ENCODE results near the gene TMEM220. TPM values are rescaled to one million over a fixed set of nuclear protein-coding genes. Genes with fewer than 3 reads are reported as not detected.

Gene TMEM220
- total RNA-seq, 1 experiment from 2014 or later: 4.0 TPM

DNA sequence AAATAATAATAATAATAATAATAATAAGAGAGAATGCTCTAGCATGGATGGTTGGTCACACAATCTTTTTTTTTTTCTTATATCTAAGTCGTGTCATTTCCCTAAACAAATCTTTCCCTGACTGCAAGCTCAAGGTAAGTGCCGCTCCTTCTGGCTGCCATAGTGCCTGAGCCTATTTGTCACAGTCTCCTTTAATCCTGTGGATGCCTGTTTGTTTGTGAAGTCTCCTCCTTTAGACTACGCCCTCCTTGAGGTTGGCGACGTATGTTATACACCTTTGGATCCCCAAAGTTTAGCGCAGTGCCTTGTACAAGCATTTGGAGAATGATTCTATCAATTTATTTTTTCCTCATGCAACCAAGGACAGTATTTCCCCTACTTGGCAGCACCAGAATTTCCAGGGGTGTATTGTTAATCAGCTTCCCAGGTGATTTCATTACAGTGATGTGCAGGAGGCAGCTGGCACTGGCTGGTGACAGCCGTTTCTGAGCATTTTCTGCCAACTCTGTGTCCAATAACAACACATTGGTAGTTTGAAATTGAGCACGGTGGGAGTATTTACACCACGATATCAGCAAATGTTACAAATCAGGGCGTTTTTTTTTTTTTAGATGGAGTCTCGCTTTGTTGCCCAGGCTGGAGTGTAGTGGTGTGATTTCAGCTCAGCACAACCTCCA lies 47.4 kb upstream of the TMEM220 start (continued):
- no peak for TF ChIP-seq ATF6 (CRISPR knock-in tag; IDR thresholded peaks at IDR 0.05)
- no peak for TF ChIP-seq ETV6 (CRISPR knock-in tag; IDR thresholded peaks at IDR 0.05)
- no peak for TF ChIP-seq ZNF219 (CRISPR knock-in tag; IDR thresholded peaks at IDR 0.05; ENCODE audit: borderline replicate concordance)
- TF ChIP-seq, protein P1, sequence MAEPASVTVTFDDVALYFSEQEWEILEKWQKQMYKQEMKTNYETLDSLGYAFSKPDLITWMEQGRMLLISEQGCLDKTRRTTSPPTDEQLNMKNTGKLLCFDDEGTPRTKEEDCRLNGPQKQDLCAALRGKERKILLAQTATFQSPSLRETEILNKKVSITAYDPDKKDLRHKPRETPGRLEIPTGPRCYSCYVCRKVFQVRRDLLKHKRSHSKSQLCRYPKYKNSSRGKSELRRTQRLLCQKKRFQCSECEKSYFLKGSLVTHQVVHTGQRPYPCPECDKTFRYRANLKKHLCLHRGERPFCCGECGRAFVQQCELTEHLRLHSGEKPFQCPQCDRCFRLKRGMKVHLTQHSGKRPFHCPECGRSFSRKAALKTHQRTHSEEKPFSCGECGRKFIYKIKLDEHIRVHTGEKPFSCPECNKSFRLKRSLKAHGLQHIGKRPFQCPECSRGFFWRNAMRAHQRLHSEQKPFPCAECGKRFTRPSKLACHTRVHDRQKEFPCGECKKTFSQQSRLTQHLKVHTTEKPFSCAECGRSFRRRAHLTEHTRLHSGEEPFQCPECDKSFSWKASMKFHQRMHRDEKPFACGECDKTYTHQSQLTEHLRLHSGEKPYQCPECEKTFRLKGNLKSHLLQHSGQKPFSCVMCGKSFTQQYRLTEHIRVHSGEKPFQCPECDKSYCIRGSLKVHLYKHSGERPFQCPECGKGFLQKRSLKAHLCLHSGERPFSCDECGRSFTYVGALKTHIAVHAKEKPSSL (CRISPR knock-in tag; conservative IDR thresholded peaks at IDR 0.05): no peak
- TF ChIP-seq, protein P2, sequence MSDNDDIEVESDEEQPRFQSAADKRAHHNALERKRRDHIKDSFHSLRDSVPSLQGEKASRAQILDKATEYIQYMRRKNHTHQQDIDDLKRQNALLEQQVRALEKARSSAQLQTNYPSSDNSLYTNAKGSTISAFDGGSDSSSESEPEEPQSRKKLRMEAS (CRISPR knock-in tag; IDR thresholded peaks at IDR 0.05): no peak
- TF ChIP-seq NFYB (CRISPR knock-in tag; conservative IDR thresholded peaks at IDR 0.05; ENCODE audit: low read depth): no peak

DNA sequence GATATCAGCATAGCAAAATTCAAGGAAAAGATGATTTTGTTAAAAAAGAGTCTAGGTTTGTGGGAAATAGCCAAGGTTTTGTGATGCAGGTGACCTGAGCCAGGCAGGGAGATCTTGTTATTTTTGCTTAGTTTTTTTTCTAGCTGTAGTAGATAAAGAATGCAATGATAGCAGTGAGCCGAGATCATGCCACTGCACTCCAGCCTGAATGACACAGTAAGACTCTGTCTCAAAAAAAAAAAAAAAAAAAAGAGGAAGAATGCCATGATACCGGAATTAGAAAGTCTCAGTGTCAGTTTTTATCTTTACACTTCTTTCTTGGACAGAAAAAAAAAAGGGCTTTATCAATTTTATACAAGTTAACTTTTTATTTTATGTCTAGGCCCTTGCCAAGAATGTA lies 46.6 kb upstream of the TMEM220 start:
- H3K27me3 Mint-ChIP-seq (ENCODE audit: low read depth): no peaks in the 10 kb centered on the region
- H3K36me3 Mint-ChIP-seq: peaks cover 14% of the 10 kb centered on the region
- peaks cover 13% of the 10 kb centered on the region; the same call in 1 of the 2 replicates for H3K4me1 Mint-ChIP-seq
- DNase-seq (ENCODE audit: low spot score): no peak
- ChIA-PET CTCF (no interaction called here), POLR2A (no interaction called here)
- H3K9me3 Mint-ChIP-seq: peaks cover 25% of the 10 kb centered on the region
- no peak overlapping the region for H3K4me3 Mint-ChIP-seq
- no peak overlapping the region for H3K27ac Mint-ChIP-seq
- ATAC-seq: no peak
- TF ChIP-seq E2F1 (CRISPR knock-in tag; IDR thresholded peaks at IDR 0.05) (no peak), ZNF121 (CRISPR knock-in tag; IDR thresholded peaks at IDR 0.05) (no peak), ATF6 (CRISPR knock-in tag; IDR thresholded peaks at IDR 0.05) (no peak), KAT7 (CRISPR knock-in tag; IDR thresholded peaks at IDR 0.05; ENCODE audit: borderline replicate concordance) (no peak), ZMAT4 (CRISPR knock-in tag; IDR thresholded peaks at IDR 0.05) (no peak), TEAD1 (CRISPR knock-in tag; IDR thresholded peaks at IDR 0.05) (no peak), ESRRA (CRISPR knock-in tag; IDR thresholded peaks at IDR 0.05; ENCODE audit: borderline replicate concordance) (no peak), GRHL2 (CRISPR knock-in tag; IDR thresholded peaks at IDR 0.05; ENCODE audit: insufficient replicate concordance, severe bottlenecking) (no peak), PREB (CRISPR knock-in tag; IDR thresholded peaks at IDR 0.05; ENCODE audit: borderline replicate concordance) (no peak), MXD4 (CRISPR knock-in tag; IDR thresholded peaks at IDR 0.05; ENCODE audit: borderline replicate concordance) (no peak)
- TF ChIP-seq, protein P3, sequence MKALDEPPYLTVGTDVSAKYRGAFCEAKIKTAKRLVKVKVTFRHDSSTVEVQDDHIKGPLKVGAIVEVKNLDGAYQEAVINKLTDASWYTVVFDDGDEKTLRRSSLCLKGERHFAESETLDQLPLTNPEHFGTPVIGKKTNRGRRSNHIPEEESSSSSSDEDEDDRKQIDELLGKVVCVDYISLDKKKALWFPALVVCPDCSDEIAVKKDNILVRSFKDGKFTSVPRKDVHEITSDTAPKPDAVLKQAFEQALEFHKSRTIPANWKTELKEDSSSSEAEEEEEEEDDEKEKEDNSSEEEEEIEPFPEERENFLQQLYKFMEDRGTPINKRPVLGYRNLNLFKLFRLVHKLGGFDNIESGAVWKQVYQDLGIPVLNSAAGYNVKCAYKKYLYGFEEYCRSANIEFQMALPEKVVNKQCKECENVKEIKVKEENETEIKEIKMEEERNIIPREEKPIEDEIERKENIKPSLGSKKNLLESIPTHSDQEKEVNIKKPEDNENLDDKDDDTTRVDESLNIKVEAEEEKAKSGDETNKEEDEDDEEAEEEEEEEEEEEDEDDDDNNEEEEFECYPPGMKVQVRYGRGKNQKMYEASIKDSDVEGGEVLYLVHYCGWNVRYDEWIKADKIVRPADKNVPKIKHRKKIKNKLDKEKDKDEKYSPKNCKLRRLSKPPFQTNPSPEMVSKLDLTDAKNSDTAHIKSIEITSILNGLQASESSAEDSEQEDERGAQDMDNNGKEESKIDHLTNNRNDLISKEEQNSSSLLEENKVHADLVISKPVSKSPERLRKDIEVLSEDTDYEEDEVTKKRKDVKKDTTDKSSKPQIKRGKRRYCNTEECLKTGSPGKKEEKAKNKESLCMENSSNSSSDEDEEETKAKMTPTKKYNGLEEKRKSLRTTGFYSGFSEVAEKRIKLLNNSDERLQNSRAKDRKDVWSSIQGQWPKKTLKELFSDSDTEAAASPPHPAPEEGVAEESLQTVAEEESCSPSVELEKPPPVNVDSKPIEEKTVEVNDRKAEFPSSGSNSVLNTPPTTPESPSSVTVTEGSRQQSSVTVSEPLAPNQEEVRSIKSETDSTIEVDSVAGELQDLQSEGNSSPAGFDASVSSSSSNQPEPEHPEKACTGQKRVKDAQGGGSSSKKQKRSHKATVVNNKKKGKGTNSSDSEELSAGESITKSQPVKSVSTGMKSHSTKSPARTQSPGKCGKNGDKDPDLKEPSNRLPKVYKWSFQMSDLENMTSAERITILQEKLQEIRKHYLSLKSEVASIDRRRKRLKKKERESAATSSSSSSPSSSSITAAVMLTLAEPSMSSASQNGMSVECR (CRISPR knock-in tag; IDR thresholded peaks at IDR 0.05; ENCODE audit: borderline replicate concordance): no peak
- TF ChIP-seq, protein P4, sequence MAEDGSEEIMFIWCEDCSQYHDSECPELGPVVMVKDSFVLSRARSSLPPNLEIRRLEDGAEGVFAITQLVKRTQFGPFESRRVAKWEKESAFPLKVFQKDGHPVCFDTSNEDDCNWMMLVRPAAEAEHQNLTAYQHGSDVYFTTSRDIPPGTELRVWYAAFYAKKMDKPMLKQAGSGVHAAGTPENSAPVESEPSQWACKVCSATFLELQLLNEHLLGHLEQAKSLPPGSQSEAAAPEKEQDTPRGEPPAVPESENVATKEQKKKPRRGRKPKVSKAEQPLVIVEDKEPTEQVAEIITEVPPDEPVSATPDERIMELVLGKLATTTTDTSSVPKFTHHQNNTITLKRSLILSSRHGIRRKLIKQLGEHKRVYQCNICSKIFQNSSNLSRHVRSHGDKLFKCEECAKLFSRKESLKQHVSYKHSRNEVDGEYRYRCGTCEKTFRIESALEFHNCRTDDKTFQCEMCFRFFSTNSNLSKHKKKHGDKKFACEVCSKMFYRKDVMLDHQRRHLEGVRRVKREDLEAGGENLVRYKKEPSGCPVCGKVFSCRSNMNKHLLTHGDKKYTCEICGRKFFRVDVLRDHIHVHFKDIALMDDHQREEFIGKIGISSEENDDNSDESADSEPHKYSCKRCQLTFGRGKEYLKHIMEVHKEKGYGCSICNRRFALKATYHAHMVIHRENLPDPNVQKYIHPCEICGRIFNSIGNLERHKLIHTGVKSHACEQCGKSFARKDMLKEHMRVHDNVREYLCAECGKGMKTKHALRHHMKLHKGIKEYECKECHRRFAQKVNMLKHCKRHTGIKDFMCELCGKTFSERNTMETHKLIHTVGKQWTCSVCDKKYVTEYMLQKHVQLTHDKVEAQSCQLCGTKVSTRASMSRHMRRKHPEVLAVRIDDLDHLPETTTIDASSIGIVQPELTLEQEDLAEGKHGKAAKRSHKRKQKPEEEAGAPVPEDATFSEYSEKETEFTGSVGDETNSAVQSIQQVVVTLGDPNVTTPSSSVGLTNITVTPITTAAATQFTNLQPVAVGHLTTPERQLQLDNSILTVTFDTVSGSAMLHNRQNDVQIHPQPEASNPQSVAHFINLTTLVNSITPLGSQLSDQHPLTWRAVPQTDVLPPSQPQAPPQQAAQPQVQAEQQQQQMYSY (CRISPR knock-in tag; IDR thresholded peaks at IDR 0.05): no peak
